OCI-LY3 (cell line): ENCODE data around the gene ANKRD13A.
"Not testable (repeated sequence)": the region's sequence is repeated elsewhere in the genome, so short reads cannot be mapped to it uniquely, and the experiment has no call there.

Experiments
- H2AFZ ChIP-seq: fragments of 200-600, 300-600 bp; shearing (Covaris generic); 2 replicates; pipeline ENCODE4 v1.6.0; 2014; ENCODE audit warnings: antibody characterized with exemption, low read depth, low read length
- H3K27ac ChIP-seq: fragments of 200-600, 300-600 bp; sonication (generic); 2 replicates; pipeline ENCODE4 v1.5.1; 2014; ENCODE audit warnings: mild to moderate bottlenecking, low read length, moderate library complexity, mixed read lengths
- H3K27me3 ChIP-seq: fragments of 200-600, 300-600 bp; sonication (generic); 2 replicates; pipeline ENCODE4 v1.6.1; 2014; ENCODE audit warnings: low read depth, low read length, mixed read lengths
- H3K36me3 ChIP-seq: fragments of 200-600, 300-600 bp; sonication (generic); replicated peaks from 2 replicates; pipeline ENCODE3; 2014; ENCODE audit warnings: low read depth, low read length, mixed read lengths
- H3K4me1 ChIP-seq: fragments of 300-600, 200-600 bp; sonication (generic); 2 replicates; pipeline ENCODE4 v1.6.1; 2014; ENCODE audit warnings: low read length, mixed read lengths
- H3K4me2 ChIP-seq: fragments of 200-600, 300-600 bp; sonication (generic); 2 replicates; pipeline ENCODE4 v1.6.1; 2014; ENCODE audit warnings: low read length, mixed read lengths
- H3K4me3 ChIP-seq: fragments of 300-600, 200-600 bp; sonication (generic); 2 replicates; pipeline ENCODE4 v1.5.1; 2014; ENCODE audit warnings: antibody characterized with exemption, mild to moderate bottlenecking, low read length, moderate library complexity
- H3K79me2 ChIP-seq: fragments of 300-600, 200-600 bp; shearing (Covaris generic); 2 replicates; pipeline ENCODE4 v1.6.1; 2014; ENCODE audit warnings: mild to moderate bottlenecking, low read length, mixed read lengths
- H3K9ac ChIP-seq: fragments of 300-600, 200-600 bp; shearing (Covaris generic); 2 replicates; pipeline ENCODE4 v1.6.0; 2014; ENCODE audit warnings: mild to moderate bottlenecking, low read length, moderate library complexity
- H3K9me3 ChIP-seq: fragments of 200-600, 300-600 bp; shearing (Covaris generic); 2 replicates; pipeline ENCODE4 v1.6.1; 2014; ENCODE audit warnings: low read length, mixed read lengths; ENCODE audit not compliant: insufficient read depth
- H4K20me1 ChIP-seq: fragments of 200-600, 300-600 bp; sonication (generic); 2 replicates; pipeline ENCODE4 v1.6.1; 2016; ENCODE audit warnings: low read length, mixed read lengths; ENCODE audit not compliant: insufficient read depth
- CTCF ChIP-seq: fragments of 200-600, 300-600 bp; sonication (generic); IDR thresholded peaks from 2 replicates; pipeline ENCODE4 v1.5.1; 2014; ENCODE audit warnings: antibody characterized with exemption, low read length, low read depth
- EZH2phosphoT487 ChIP-seq: fragments of 200-600 bp; shearing (Covaris generic); IDR thresholded peaks from 2 replicates; pipeline ENCODE4 v1.6.1; 2018; ENCODE audit warnings: antibody characterized with exemption, mixed run types, low read depth

ANKRD13A gene

DNA sequence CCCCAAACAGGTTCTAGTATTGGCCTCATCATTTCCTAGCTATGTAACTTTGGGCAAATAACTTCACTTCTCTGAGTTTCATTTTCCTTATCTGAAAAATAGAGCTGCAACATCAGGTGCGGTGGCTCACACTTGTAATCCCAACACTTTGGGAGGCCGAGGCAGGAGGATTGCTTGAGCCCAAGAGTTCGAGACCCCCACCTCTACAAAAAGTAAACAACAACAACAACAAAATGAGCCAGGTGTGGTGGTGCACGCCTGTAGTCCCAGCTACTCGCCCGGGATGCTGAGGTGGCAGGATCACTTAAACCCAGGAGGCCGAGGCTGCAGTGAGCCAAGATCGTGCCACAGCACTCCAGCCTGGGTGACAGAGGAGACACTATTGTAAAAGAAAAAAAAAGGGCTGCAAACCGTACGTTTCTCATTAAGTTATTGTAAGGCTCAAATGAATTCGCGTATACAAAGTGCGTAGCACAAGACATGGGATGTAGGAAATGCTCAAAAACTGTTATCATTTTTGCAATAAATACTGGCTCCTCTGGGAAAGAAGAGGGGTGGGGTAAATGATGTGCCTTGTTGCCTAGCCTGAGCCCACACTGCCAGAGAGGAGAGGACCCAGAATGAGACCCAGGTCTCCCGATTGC, 48.2 kb downstream of the ANKRD13A start:
- Histone ChIP-seq H2AFZ (no peak overlapping the region), H3K36me3 (peaks cover 13% of the 10 kb centered on the region), H3K4me2 (peak overlapping the region; percentile 98), H3K27ac (peak overlapping the region; percentile 98; the same call in 1 of the 2 replicates), H3K9ac (peak overlapping the region; percentile 75), H3K79me2 (peaks cover 42% of the 10 kb centered on the region), H3K4me3 (peak overlapping the region; percentile 92), H3K9me3 (no peaks in the 10 kb centered on the region), H4K20me1 (no peaks in the 10 kb centered on the region), H3K27me3 (no peaks in the 10 kb centered on the region), H3K4me1 (peaks cover 57% of the 10 kb centered on the region)
- no peak for TF ChIP-seq EZH2phosphoT487
- TF ChIP-seq CTCF = no peak

DNA sequence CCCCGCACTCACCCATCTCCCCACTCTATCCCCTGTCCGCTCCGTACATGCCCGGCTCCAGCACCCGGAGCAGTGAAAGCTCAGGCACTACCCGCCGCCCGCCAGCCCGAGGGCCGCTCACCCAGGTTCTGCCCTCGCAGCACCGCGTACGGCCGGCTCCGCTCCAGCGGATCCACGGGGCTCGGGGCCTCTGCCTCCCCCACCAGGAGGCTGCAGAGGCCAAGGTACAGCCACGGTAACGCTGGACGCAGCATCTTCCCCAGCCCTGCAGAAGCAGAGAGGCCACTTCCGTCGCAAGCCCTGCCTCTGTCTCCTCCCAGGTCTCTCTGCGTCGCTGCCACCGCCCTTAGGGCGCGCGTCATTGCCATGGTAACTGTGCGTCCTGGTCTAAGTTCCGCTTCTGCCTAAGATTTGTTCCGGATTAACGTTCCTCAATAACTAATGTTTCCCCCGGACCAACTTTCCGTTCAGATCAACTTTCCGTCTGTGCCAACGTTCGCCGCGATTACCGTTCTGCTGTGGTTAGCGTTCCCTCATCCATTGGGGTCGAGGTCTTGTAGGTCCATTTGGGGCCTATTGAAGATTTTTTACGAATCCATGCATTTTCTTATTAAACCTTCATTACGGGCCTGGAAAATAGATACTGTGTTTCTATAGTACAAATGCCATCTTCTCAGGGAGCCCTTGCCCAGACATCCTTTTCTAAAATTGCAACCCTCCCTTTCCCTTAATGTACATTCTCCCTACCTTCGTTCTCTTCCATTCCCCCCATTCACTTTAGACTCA, 49.2 kb downstream of the ANKRD13A start, which contains the start of gene C12orf76:
Gene C12orf76, minus strand, starts transcription at position 281 of the 786 bp plus-strand sequence. Its CDS starts 27 bp downstream, at position 254.
- Histone ChIP-seq H3K79me2 (peaks cover 40% of the 10 kb centered on the region), H3K9me3 (no peaks in the 10 kb centered on the region), H3K27ac (peak within 1 kb of the TSS; percentile 98)

DNA sequence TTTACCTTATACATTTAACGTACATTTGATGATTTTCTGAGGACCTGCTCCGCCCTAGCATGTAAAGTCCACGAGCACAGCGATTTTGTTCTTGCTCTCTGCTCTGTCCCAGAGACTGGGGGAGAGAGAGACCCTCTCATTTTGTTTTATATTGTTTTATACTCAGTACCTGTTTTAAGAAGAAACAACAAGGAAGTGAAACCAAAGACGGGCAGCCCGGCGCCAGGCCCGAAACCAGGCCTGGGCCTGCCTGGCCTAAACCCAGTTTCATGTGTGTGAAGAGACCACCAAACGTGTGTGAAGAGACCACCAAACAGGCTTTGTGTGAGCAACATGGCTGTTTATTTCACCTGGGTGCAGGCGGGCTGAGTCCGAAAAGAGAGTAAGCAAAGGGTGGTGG, 49.8 kb downstream of the ANKRD13A start:
- Histone ChIP-seq H3K4me2 (peak overlapping the region; percentile 100), H3K79me2 (peaks cover 40% of the 10 kb centered on the region), H3K9ac (peak overlapping the region; percentile 99), H3K4me1 (peaks cover 49% of the 10 kb centered on the region), H3K27ac (peak overlapping the region; percentile 98), H3K4me3 (peak overlapping the region; percentile 92), H2AFZ (peak overlapping the region; percentile 57; the same call in 1 of the 2 replicates)
- H4K20me1 ChIP-seq, H3K36me3 ChIP-seq, H3K27me3 ChIP-seq, H3K9me3 ChIP-seq: not testable (repeated sequence)

More for the DNA sequence above, 49.2 kb downstream of the ANKRD13A start, which contains the start of gene C12orf76:
- Histone ChIP-seq H3K9ac (peak within 1 kb of the TSS; percentile 99), H4K20me1 (no peaks in the 10 kb centered on the region), H3K4me2 (peak within 1 kb of the TSS; percentile 100), H2AFZ (peak within 1 kb of the TSS; percentile 57; the same call in 1 of the 2 replicates), H3K27me3 (no peaks in the 10 kb centered on the region), H3K36me3 (peaks cover 11% of the 10 kb centered on the region), H3K4me1 (peaks cover 55% of the 10 kb centered on the region), H3K4me3 (peak within 1 kb of the TSS; percentile 92)
- TF ChIP-seq EZH2phosphoT487 = no peak
- no peak for TF ChIP-seq CTCF

DNA sequence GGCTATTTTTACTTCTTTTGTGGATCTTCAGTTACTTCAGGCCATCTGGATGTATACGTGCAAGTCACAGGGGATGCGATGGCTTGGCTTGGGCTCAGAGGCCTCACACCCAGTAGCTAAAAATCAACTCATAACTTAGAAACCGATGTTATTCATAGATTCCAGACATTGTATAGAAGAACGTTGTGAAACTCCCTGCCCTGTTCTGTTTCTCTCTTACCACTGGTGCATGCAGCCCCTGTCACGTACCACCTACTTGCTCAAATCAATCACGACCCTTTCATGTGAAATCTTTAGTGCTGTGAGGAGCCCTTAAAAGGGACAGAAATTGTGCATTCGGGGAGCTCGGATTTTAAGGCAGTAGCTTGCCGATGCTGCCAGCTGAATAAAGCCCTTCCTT, 50.4 kb downstream of the ANKRD13A start:
- Histone ChIP-seq H3K4me2 (peak overlapping the region; percentile 100), H3K9ac (peak overlapping the region; percentile 99), H3K27ac (peak overlapping the region; percentile 98), H3K4me3 (peak overlapping the region; percentile 92), H3K79me2 (peaks cover 36% of the 10 kb centered on the region), H3K4me1 (peaks cover 45% of the 10 kb centered on the region)
- not testable (repeated sequence) for H3K9me3 ChIP-seq, H4K20me1 ChIP-seq, H3K36me3 ChIP-seq, H3K27me3 ChIP-seq, H2AFZ ChIP-seq

DNA sequence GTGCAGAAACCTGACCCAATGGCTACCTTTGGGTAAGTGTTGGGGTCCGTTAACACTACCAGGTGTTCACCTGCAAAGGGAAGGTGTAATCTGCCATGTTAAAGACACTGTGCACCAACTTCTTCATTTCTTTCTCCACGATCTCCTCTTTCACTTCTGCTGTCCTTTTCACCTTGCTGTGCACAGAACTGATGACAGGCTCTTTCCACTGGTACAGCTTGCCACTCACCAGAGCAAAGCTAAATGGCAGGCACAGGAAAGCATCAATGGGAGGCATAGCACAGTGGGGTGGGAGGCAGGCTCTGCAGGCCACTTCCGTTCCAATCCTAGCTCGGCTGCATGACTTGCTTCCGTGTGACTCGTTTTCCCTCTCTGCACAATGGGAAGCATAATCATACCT, 51.7 kb downstream of the ANKRD13A start:
- Histone ChIP-seq H3K9ac (peak overlapping the region; percentile 99; the same call in 1 of the 2 replicates), H3K36me3 (peaks cover 8% of the 10 kb centered on the region), H3K4me3 (peak overlapping the region; percentile 92), H3K4me2 (peak overlapping the region; percentile 100), H4K20me1 (no peaks in the 10 kb centered on the region), H2AFZ (peak overlapping the region; percentile 27; the same call in 1 of the 2 replicates), H3K79me2 (peaks cover 24% of the 10 kb centered on the region), H3K27me3 (no peaks in the 10 kb centered on the region), H3K9me3 (no peaks in the 10 kb centered on the region), H3K4me1 (peaks cover 45% of the 10 kb centered on the region), H3K27ac (peak overlapping the region; percentile 98)
- TF ChIP-seq EZH2phosphoT487 = no peak
- TF ChIP-seq CTCF = no peak

GRCh38 chr12:110055375-110056352, 56.4 kb downstream of the ANKRD13A start:
- H3K9me3 ChIP-seq, H3K27me3 ChIP-seq, H4K20me1 ChIP-seq, H3K79me2 ChIP-seq, H3K4me2 ChIP-seq, H3K27ac ChIP-seq, H3K4me3 ChIP-seq, H3K36me3 ChIP-seq, H3K9ac ChIP-seq, H2AFZ ChIP-seq: not testable (repeated sequence)
- peaks cover 11% of the 10 kb centered on the region for H3K4me1 ChIP-seq
